ENCODE results near the gene PRR3. TPM values are rescaled to one million over a fixed set of nuclear protein-coding genes. Genes with fewer than 3 reads are reported as not detected.
A peak's percentile ranks its signal among the peaks of the same experiment; 100 is the strongest.

Gene PRR3
- total and polyA plus RNA-seq, 9 of the 15 experiments (the other 6 are each of a cell fraction or from before 2014, with no cell fraction given) = 23.5 to 59.6 (median 28.8) TPM

DNA sequence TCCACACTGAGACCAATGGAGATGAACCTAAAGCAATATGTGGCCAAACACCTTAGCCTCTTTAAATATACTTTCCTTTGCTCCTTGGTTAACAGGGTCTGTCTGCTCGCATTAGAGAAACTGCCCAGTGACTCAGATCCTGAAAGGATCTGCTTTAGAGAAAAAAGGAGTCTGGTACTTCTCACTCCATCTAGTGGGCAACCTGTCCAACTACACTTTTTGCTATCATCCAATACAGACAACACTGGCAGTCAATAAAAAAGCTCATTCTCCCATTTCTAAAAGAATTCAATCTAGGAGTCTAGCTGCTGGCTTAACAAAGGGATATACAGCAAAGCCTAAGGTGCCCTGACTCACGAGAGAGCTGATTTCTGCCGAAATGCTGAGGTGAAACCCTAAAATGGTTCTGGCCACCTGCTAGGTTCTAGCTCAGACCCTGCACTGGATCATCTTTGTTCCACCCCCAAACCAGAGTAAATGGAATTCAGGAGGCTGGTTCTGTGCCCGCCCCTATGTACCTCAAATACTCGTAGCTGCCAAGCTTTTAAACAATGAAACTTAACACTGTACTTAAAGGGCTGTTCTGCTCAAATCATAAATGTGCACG lies 12.3 kb upstream of the PRR3 start (continued):
- TF ChIP-seq, protein P1, sequence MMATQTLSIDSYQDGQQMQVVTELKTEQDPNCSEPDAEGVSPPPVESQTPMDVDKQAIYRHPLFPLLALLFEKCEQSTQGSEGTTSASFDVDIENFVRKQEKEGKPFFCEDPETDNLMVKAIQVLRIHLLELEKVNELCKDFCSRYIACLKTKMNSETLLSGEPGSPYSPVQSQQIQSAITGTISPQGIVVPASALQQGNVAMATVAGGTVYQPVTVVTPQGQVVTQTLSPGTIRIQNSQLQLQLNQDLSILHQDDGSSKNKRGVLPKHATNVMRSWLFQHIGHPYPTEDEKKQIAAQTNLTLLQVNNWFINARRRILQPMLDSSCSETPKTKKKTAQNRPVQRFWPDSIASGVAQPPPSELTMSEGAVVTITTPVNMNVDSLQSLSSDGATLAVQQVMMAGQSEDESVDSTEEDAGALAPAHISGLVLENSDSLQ (IDR thresholded peaks at IDR 0.05) = no peak
- TF ChIP-seq ARID2 (IDR thresholded peaks at IDR 0.05) = no peak
- TF ChIP-seq CBX2 (IDR thresholded peaks at IDR 0.05; ENCODE audit: insufficient read depth, low read length, poor library complexity, severe bottlenecking) = no peak
- TF ChIP-seq CC2D1A (IDR thresholded peaks at IDR 0.05) = no peak
- no peak for TF ChIP-seq PHF8 (IDR thresholded peaks at IDR 0.05; ENCODE audit: borderline replicate concordance, low read length)
- no peak for TF ChIP-seq FOXA3 (CRISPR knock-in tag; conservative IDR thresholded peaks at IDR 0.05 in 1 of 2, IDR thresholded peaks at IDR 0.05 in 1 of 2)
- TF ChIP-seq, protein P2, sequence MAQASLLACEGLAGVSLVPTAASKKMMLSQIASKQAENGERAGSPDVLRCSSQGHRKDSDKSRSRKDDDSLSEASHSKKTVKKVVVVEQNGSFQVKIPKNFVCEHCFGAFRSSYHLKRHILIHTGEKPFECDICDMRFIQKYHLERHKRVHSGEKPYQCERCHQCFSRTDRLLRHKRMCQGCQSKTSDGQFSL (CRISPR knock-in tag; IDR thresholded peaks at IDR 0.05) = no peak
- TF ChIP-seq, protein P2 (tag; IDR thresholded peaks at IDR 0.05) = no peak
- TF ChIP-seq, protein P3, sequence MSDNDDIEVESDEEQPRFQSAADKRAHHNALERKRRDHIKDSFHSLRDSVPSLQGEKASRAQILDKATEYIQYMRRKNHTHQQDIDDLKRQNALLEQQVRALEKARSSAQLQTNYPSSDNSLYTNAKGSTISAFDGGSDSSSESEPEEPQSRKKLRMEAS (CRISPR knock-in tag; IDR thresholded peaks at IDR 0.05) = no peak
- no peak for TF ChIP-seq KAT7 (CRISPR knock-in tag; IDR thresholded peaks at IDR 0.05; ENCODE audit: borderline replicate concordance)
- TF ChIP-seq, protein P4, sequence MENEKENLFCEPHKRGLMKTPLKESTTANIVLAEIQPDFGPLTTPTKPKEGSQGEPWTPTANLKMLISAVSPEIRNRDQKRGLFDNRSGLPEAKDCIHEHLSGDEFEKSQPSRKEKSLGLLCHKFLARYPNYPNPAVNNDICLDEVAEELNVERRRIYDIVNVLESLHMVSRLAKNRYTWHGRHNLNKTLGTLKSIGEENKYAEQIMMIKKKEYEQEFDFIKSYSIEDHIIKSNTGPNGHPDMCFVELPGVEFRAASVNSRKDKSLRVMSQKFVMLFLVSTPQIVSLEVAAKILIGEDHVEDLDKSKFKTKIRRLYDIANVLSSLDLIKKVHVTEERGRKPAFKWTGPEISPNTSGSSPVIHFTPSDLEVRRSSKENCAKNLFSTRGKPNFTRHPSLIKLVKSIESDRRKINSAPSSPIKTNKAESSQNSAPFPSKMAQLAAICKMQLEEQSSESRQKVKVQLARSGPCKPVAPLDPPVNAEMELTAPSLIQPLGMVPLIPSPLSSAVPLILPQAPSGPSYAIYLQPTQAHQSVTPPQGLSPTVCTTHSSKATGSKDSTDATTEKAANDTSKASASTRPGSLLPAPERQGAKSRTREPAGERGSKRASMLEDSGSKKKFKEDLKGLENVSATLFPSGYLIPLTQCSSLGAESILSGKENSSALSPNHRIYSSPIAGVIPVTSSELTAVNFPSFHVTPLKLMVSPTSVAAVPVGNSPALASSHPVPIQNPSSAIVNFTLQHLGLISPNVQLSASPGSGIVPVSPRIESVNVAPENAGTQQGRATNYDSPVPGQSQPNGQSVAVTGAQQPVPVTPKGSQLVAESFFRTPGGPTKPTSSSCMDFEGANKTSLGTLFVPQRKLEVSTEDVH (IDR thresholded peaks at IDR 0.05; ENCODE audit: low read depth, partially characterized antibody) = peak; percentile 28
- TF ChIP-seq, protein P5, sequence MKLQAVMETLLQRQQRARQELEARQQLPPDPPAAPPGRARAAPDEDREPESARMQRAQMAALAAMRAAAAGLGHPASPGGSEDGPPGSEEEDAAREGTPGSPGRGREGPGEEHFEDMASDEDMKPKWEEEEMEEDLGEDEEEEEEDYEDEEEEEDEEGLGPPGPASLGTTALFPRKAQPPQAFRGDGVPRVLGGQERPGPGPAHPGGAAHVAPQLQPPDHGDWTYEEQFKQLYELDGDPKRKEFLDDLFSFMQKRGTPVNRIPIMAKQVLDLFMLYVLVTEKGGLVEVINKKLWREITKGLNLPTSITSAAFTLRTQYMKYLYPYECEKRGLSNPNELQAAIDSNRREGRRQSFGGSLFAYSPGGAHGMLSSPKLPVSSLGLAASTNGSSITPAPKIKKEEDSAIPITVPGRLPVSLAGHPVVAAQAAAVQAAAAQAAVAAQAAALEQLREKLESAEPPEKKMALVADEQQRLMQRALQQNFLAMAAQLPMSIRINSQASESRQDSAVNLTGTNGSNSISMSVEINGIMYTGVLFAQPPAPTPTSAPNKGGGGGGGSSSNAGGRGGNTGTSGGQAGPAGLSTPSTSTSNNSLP (IDR thresholded peaks at IDR 0.05; ENCODE audit: borderline replicate concordance, low read depth, low read length) = no peak
- no peak for TF ChIP-seq TAF15 (IDR thresholded peaks at IDR 0.05; ENCODE audit: low read depth, low read length)
- TF ChIP-seq NCOA2 (IDR thresholded peaks at IDR 0.05; ENCODE audit: partially characterized antibody in 2 of 2) = no peak
- no peak for TF ChIP-seq THRAP3 (IDR thresholded peaks at IDR 0.05; ENCODE audit: borderline replicate concordance)
- TF ChIP-seq ZNF232 (CRISPR knock-in tag; IDR thresholded peaks at IDR 0.05) = no peak
- 0 out of 2 replicates have a peak, but pooled peaks have one; percentile 34 for TF ChIP-seq DPF2 (IDR thresholded peaks at IDR 0.05)
- TF ChIP-seq TARDBP (IDR thresholded peaks at IDR 0.05) = no peak
